ENCODE results near the gene ATG3.
A peak's percentile ranks its signal among the peaks of the same experiment; 100 is the strongest.

Gene ATG3

DNA sequence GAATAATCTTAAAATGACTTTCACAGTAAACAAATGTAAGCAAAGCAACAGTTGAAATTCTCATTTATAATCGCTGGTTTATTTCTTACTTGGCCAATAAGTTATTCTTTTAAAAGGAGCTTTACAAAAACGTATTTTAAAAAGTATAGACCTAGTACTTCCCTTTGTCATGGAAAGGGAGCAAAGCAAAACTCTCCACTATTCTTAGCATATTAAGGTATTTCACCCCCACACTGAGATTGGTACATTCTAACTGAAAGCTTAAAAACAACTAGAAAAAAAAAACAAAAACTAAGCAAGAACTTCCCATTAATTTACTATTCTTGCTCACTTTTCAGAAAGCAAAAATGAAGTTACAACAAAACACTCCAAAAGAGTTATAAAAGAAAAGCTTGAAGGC, 1.5 kb downstream of the ATG3 start:
- DNase-seq (ENCODE audit: low spot score) = no peak
- H3K14ac ChIP-seq (ENCODE audit: low read length) = no peak overlapping the region
- H4K91ac ChIP-seq (ENCODE audit: low read depth, low read length, poor library complexity) = no peak overlapping the region
- H2BK5ac ChIP-seq (ENCODE audit: low read length) = no peak overlapping the region
- no peaks in the 10 kb centered on the region for H3K27me3 ChIP-seq (ENCODE audit: control insufficient read depth in 3 of 3, insufficient read depth in 3 of 3, low read depth in 1 of 3, low read length in 3 of 3)
- H3K4me3 ChIP-seq (ENCODE audit: low read length in 2 of 2) = peak overlapping the region in 1 of 2 donors; percentile 83
- no peak overlapping the region for H2BK15ac ChIP-seq (ENCODE audit: low read length)
- H3K23ac ChIP-seq (ENCODE audit: low read depth, low read length, poor library complexity) = no peak overlapping the region
- H3K36me3 ChIP-seq (replicated peaks in 1 of 2; ENCODE audit: control insufficient read depth in 2 of 2, insufficient read depth in 2 of 2, low read length in 2 of 2) = peaks cover 0 to 30% of the 10 kb centered on the region in 2 donors
- WGBS, 2 donors (ENCODE audit: extremely low coverage in 2 of 2, insufficient read length in 2 of 2, insufficient replicate concordance in 1 of 2) = no CpG with 5 or more reads among the region's 2 CpGs
- H3K9ac ChIP-seq (ENCODE audit: low read depth, low read length, poor library complexity) = no peak overlapping the region
- H2BK12ac ChIP-seq (ENCODE audit: low read length) = no peak overlapping the region
- H3K27ac ChIP-seq (replicated peaks; ENCODE audit: low read length) = no peak overlapping the region
- H3K9me3 ChIP-seq (replicated peaks in 1 of 2; ENCODE audit: control insufficient read depth in 2 of 2, insufficient read depth in 1 of 2, low read depth in 1 of 2, low read length in 2 of 2) = peaks cover 0 to 3% of the 10 kb centered on the region in 2 donors
- H2AK5ac ChIP-seq (ENCODE audit: low read depth, low read length) = no peak overlapping the region
- no peak overlapping the region for H3K4me2 ChIP-seq (ENCODE audit: insufficient read depth, low read length, poor library complexity, severe bottlenecking)
- peaks cover 2% of the 10 kb centered on the region for H3K79me1 ChIP-seq (ENCODE audit: low read depth, low read length)
- no peak overlapping the region for H3K18ac ChIP-seq (ENCODE audit: low read length)
- H2AFZ ChIP-seq (ENCODE audit: low read length) = peak overlapping the region; percentile 97
- no peak overlapping the region for H4K8ac ChIP-seq (ENCODE audit: low read depth, low read length)
- no peak overlapping the region for H3K4ac ChIP-seq (ENCODE audit: low read length)
- H3K4me1 ChIP-seq (ENCODE audit: control insufficient read depth in 2 of 2, insufficient read depth in 1 of 2, low read depth in 1 of 2, low read length in 2 of 2) = peaks cover 0 to 11% of the 10 kb centered on the region in 2 donors
- no peak overlapping the region for H2BK120ac ChIP-seq (ENCODE audit: low read depth, low read length)

- no peaks in the 10 kb centered on the region for H3K27me3 ChIP-seq (ENCODE audit: control insufficient read depth in 3 of 3, insufficient read depth in 3 of 3, low read depth in 1 of 3, low read length in 3 of 3)
- H3K79me1 ChIP-seq (ENCODE audit: low read depth, low read length) = peaks cover 2% of the 10 kb centered on the region
- peaks cover 0 to 3% of the 10 kb centered on the region in 2 donors for H3K9me3 ChIP-seq (replicated peaks in 1 of 2; ENCODE audit: control insufficient read depth in 2 of 2, insufficient read depth in 1 of 2, low read depth in 1 of 2, low read length in 2 of 2)
- H3K36me3 ChIP-seq (replicated peaks in 1 of 2; ENCODE audit: control insufficient read depth in 2 of 2, insufficient read depth in 2 of 2, low read length in 2 of 2) = peaks cover 0 to 12% of the 10 kb centered on the region in 2 donors
- H3K4me2 ChIP-seq (ENCODE audit: insufficient read depth, low read length, poor library complexity, severe bottlenecking) = no peak overlapping the region
- H3K23ac ChIP-seq (ENCODE audit: low read depth, low read length, poor library complexity) = no peak overlapping the region
- H2BK5ac ChIP-seq (ENCODE audit: low read length) = no peak overlapping the region
- no peak overlapping the region for H4K8ac ChIP-seq (ENCODE audit: low read depth, low read length)
- H3K9ac ChIP-seq (ENCODE audit: low read depth, low read length, poor library complexity) = no peak overlapping the region
- no peak overlapping the region for H2BK120ac ChIP-seq (ENCODE audit: low read depth, low read length)
- peaks cover 0 to 7% of the 10 kb centered on the region in 2 donors for H3K4me1 ChIP-seq (ENCODE audit: control insufficient read depth in 2 of 2, insufficient read depth in 1 of 2, low read depth in 1 of 2, low read length in 2 of 2)
- no peak overlapping the region for H3K27ac ChIP-seq (replicated peaks; ENCODE audit: low read length)
- H3K18ac ChIP-seq (ENCODE audit: low read length) = no peak overlapping the region
- H2BK15ac ChIP-seq (ENCODE audit: low read length) = no peak overlapping the region
- H2AK5ac ChIP-seq (ENCODE audit: low read depth, low read length) = no peak overlapping the region
- no peak overlapping the region for H3K4ac ChIP-seq (ENCODE audit: low read length)
- H2AFZ ChIP-seq (ENCODE audit: low read length) = no peak overlapping the region
- WGBS, 2 donors (ENCODE audit: extremely low coverage in 2 of 2, insufficient read length in 2 of 2, insufficient replicate concordance in 1 of 2) = no CpG with 5 or more reads among the region's 1 CpG
- H3K4me3 ChIP-seq (ENCODE audit: low read length in 2 of 2) = no peak overlapping the region
- no peak overlapping the region for H3K14ac ChIP-seq (ENCODE audit: low read length)
- no peak overlapping the region for H4K91ac ChIP-seq (ENCODE audit: low read depth, low read length, poor library complexity)
- no peak for DNase-seq (ENCODE audit: low spot score)
- no peak overlapping the region for H2BK12ac ChIP-seq (ENCODE audit: low read length)
These were observed 3.8 kb downstream of the ATG3 start for GRCh38 chr3:112557976-112558375.

- Histone ChIP-seq H3K23ac (ENCODE audit: low read depth, low read length, poor library complexity) (no peak overlapping the region), H3K4me3 (ENCODE audit: low read length in 2 of 2) (no peak overlapping the region), H4K8ac (ENCODE audit: low read depth, low read length) (no peak overlapping the region), H2BK15ac (ENCODE audit: low read length) (no peak overlapping the region), H3K27ac (replicated peaks; ENCODE audit: low read length) (no peak overlapping the region), H3K4me2 (ENCODE audit: insufficient read depth, low read length, poor library complexity, severe bottlenecking) (no peak overlapping the region), H2BK5ac (ENCODE audit: low read length) (no peak overlapping the region), H2AK5ac (ENCODE audit: low read depth, low read length) (no peak overlapping the region), H3K9me3 (replicated peaks in 1 of 2; ENCODE audit: control insufficient read depth in 2 of 2, insufficient read depth in 1 of 2, low read depth in 1 of 2, low read length in 2 of 2) (peaks cover 0 to 3% of the 10 kb centered on the region in 2 donors), H3K79me1 (ENCODE audit: low read depth, low read length) (no peaks in the 10 kb centered on the region), H3K36me3 (replicated peaks in 1 of 2; ENCODE audit: control insufficient read depth in 2 of 2, insufficient read depth in 2 of 2, low read length in 2 of 2) (peaks cover 0 to 22% of the 10 kb centered on the region in 2 donors), H4K91ac (ENCODE audit: low read depth, low read length, poor library complexity) (no peak overlapping the region), H3K4ac (ENCODE audit: low read length) (no peak overlapping the region), H2BK12ac (ENCODE audit: low read length) (no peak overlapping the region), H2BK120ac (ENCODE audit: low read depth, low read length) (no peak overlapping the region), H3K14ac (ENCODE audit: low read length) (no peak overlapping the region), H3K27me3 (ENCODE audit: control insufficient read depth in 3 of 3, insufficient read depth in 3 of 3, low read depth in 1 of 3, low read length in 3 of 3) (no peaks in the 10 kb centered on the region), H3K18ac (ENCODE audit: low read length) (no peak overlapping the region), H3K9ac (ENCODE audit: low read depth, low read length, poor library complexity) (no peak overlapping the region), H2AFZ (ENCODE audit: low read length) (no peak overlapping the region), H3K4me1 (ENCODE audit: control insufficient read depth in 2 of 2, insufficient read depth in 1 of 2, low read depth in 1 of 2, low read length in 2 of 2) (peaks cover 0 to 7% of the 10 kb centered on the region in 2 donors)
- no CpG with 5 or more reads among the region's 1 CpG for WGBS, 2 donors (ENCODE audit: extremely low coverage in 2 of 2, insufficient read length in 2 of 2, insufficient replicate concordance in 1 of 2)
- DNase-seq (ENCODE audit: low spot score) = no peak
These were observed 6.1 kb downstream of the ATG3 start for GRCh38 chr3:112555535-112556170.

- Histone ChIP-seq H3K79me1 (ENCODE audit: low read depth, low read length) (no peaks in the 10 kb centered on the region), H3K4me2 (ENCODE audit: insufficient read depth, low read length, poor library complexity, severe bottlenecking) (no peak overlapping the region), H2AK5ac (ENCODE audit: low read depth, low read length) (no peak overlapping the region), H3K9ac (ENCODE audit: low read depth, low read length, poor library complexity) (no peak overlapping the region), H2BK12ac (ENCODE audit: low read length) (no peak overlapping the region), H3K36me3 (replicated peaks in 1 of 2; ENCODE audit: control insufficient read depth in 2 of 2, insufficient read depth in 2 of 2, low read length in 2 of 2) (peaks cover 0 to 52% of the 10 kb centered on the region in 2 donors), H3K18ac (ENCODE audit: low read length) (no peak overlapping the region), H4K91ac (ENCODE audit: low read depth, low read length, poor library complexity) (no peak overlapping the region), H3K27me3 (ENCODE audit: control insufficient read depth in 3 of 3, insufficient read depth in 3 of 3, low read depth in 1 of 3, low read length in 3 of 3) (no peaks in the 10 kb centered on the region), H2AFZ (ENCODE audit: low read length) (no peak overlapping the region), H3K4me3 (ENCODE audit: low read length in 2 of 2) (no peak overlapping the region), H3K4ac (ENCODE audit: low read length) (no peak overlapping the region), H3K4me1 (ENCODE audit: control insufficient read depth in 2 of 2, insufficient read depth in 1 of 2, low read depth in 1 of 2, low read length in 2 of 2) (no peaks in the 10 kb centered on the region), H3K23ac (ENCODE audit: low read depth, low read length, poor library complexity) (no peak overlapping the region), H3K27ac (replicated peaks; ENCODE audit: low read length) (no peak overlapping the region), H2BK5ac (ENCODE audit: low read length) (no peak overlapping the region), H3K14ac (ENCODE audit: low read length) (no peak overlapping the region), H3K9me3 (replicated peaks in 1 of 2; ENCODE audit: control insufficient read depth in 2 of 2, insufficient read depth in 1 of 2, low read depth in 1 of 2, low read length in 2 of 2) (peaks cover 0 to under 1% of the 10 kb centered on the region in 2 donors), H4K8ac (ENCODE audit: low read depth, low read length) (no peak overlapping the region), H2BK120ac (ENCODE audit: low read depth, low read length) (no peak overlapping the region), H2BK15ac (ENCODE audit: low read length) (no peak overlapping the region)
- no CpG with 5 or more reads among the region's 1 CpG for WGBS, 2 donors (ENCODE audit: extremely low coverage in 2 of 2, insufficient read length in 2 of 2, insufficient replicate concordance in 1 of 2)
- DNase-seq (ENCODE audit: low spot score) = no peak
These were observed 10.9 kb downstream of the ATG3 start for GRCh38 chr3:112550859-112551258.
